Retinal pigment epithelial cell (primary cell): Measurements from ENCODE around the gene ZNF48.

ENCODE experiments used
- DNase-seq: peaks from one replicate; pipeline ENCODE4 v3.0.0-alpha.2; 2010; ENCODE audit warnings: low read depth
- H3K4me3 ChIP-seq: 2 replicates; pipeline ENCODE4 v1.5.1; 2011; ENCODE audit warnings: mild to moderate bottlenecking, low read length, control low read depth, moderate library complexity
- TF ChIP-seq, protein P1 (sequence below): conservative IDR thresholded peaks from 2 replicates; pipeline ENCODE4 v1.5.1; 2011; ENCODE audit warnings: low read depth, low read length, control low read depth, inconsistent platforms

ZNF48 gene

DNA sequence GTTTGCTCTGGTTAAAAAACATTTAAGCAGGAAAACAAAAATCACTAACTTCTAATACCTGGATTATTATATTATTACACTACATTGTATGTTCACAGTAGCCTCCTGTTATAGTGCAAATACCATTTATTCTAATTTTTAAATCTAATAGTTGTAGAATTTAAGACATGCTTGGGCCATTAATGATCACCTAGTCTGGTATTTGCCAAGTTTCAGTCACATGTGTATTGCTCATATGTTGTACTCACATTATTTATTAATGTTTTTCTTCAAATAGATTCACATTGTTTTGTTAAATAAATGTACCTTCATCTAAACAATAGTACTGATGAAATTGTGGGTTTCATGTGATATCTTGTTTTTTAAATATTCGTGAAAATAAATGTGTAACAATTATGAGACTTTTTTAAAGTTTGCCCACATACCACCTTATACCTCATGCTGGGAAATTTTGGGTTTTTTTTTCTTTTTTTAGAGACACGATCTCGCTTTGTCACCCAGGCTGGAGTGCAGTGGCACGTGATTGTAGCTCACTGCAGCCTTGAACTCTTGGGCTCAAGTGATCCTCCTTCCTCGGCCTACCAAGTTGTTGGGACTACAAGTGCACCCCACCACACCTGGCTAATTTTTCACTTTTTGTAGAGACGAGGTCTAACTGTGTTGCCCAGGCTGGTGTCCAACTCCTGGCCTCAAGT lies 18.0 kb downstream of the ZNF48 start:
- DNase-seq: no peak
- H3K4me3 ChIP-seq: no peak overlapping the region
- TF ChIP-seq, protein P1, sequence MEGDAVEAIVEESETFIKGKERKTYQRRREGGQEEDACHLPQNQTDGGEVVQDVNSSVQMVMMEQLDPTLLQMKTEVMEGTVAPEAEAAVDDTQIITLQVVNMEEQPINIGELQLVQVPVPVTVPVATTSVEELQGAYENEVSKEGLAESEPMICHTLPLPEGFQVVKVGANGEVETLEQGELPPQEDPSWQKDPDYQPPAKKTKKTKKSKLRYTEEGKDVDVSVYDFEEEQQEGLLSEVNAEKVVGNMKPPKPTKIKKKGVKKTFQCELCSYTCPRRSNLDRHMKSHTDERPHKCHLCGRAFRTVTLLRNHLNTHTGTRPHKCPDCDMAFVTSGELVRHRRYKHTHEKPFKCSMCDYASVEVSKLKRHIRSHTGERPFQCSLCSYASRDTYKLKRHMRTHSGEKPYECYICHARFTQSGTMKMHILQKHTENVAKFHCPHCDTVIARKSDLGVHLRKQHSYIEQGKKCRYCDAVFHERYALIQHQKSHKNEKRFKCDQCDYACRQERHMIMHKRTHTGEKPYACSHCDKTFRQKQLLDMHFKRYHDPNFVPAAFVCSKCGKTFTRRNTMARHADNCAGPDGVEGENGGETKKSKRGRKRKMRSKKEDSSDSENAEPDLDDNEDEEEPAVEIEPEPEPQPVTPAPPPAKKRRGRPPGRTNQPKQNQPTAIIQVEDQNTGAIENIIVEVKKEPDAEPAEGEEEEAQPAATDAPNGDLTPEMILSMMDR: no peak

DNA sequence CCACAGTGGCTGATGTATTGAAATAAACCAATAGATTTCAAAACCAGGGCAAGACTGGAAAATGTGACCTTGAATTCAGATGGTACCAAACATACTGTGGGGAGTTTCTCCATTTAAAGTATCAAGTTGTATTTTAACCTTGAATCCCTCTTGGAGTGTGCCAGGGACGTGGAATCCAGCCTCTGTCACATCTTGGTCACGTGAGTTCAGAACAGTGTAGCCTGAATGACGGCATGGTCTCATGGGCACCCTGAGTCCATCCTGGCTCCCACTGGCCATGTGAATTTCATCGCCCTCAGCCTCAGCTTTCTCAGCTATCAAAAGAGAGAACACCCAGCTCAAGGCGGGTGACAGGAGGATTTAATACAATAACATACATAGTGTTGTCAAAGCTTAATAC lies 18.9 kb downstream of the ZNF48 start:
- DNase-seq: no peak
- no peak overlapping the region for H3K4me3 ChIP-seq
- TF ChIP-seq, protein P1: no peak

DNA sequence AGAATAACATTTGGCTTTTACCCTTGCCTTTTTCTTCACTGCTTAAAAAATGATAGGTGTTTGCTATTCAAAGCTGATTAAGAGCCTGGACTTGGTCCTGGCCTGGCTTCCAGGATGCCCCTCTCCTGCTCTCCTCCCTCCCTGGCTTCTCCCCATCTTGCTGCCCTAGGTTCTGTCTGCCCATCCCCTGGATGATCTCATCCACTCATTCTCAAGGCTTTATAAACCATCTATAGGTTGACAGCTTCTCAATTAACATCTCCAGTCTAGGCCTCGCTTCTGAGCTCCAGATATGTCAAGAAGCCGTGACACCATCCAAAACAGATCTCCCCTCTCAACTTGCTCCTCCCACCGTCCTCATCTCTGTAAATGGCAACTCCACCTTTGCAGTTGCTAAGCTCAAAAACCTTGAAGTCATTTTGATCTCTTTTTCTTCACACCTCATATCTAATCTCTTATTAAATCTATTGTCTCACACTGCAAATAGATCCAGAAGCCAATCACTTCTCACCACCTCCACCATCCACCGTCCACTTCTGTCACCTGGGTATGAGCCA lies 20.9 kb downstream of the ZNF48 start:
- DNase-seq: no peak
- TF ChIP-seq, protein P1: no peak
- no peak overlapping the region for H3K4me3 ChIP-seq

DNA sequence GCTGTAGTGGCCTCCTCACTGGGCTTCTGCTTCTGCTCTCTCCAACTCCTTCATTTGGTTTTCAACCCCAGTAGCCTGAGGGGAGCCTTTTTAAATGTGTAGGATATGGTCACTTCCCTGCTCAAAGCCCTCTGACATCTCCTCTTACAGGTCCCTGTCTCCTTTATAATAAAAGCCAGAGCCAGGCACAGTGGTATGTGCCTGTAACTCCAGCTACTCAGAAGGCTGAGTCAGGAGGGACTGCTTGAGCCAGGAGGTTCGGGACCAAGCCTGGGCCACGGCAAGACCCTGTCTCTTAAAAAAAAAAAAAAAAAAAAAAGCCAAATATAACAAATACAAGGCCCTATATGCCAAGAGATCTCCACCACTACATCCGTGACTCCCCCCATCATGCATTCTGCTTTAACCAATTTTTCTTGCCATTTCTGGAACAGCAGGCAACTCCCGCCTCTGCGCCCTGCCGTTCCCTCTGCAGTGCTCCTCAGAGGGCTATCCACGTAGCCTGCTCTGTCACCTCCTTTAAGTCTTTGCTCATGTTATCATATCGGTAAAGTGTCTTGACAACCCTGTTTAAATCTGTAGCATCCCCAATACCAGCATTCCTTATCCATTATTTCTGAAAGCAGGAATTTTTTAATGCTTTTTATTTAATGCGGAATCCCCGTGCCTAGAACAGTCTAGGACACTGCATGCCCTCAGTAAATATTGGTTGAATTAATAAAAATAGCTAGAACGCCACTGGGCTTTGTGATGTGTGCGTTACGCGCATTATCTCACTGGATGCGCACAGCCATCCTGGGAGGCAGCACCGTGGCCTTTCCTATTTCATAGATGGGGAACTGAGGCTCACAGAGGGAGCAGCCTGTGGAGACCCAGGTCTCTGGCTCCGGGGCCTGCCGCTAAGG lies 21.7 kb downstream of the ZNF48 start:
- no peak for DNase-seq
- H3K4me3 ChIP-seq: peak overlapping the region; percentile 43
- TF ChIP-seq, protein P1: no peak

DNA sequence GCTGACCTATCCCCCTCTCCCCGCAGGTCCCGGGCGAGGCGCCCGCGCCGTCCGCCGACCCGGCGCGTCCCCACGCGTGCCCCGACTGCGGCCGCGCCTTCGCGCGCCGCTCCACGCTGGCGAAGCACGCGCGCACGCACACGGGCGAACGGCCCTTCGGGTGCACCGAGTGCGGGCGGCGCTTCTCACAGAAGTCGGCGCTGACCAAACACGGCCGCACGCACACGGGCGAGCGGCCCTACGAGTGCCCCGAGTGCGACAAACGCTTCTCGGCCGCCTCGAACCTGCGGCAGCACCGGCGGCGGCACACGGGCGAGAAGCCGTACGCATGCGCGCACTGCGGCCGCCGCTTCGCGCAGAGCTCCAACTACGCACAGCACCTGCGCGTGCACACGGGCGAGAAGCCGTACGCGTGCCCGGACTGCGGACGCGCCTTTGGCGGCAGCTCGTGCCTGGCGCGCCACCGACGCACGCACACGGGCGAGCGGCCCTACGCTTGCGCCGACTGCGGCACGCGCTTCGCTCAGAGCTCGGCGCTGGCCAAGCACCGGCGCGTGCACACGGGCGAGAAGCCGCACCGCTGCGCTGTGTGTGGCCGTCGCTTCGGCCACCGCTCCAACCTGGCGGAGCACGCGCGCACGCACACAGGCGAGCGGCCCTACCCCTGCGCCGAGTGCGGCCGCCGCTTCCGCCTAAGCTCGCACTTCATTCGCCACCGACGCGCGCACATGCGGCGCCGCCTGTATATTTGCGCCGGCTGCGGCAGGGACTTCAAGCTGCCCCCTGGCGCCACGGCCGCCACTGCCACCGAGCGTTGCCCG lies 22.5 kb downstream of the ZNF48 start:
- peak; percentile 71 for DNase-seq

DNA sequence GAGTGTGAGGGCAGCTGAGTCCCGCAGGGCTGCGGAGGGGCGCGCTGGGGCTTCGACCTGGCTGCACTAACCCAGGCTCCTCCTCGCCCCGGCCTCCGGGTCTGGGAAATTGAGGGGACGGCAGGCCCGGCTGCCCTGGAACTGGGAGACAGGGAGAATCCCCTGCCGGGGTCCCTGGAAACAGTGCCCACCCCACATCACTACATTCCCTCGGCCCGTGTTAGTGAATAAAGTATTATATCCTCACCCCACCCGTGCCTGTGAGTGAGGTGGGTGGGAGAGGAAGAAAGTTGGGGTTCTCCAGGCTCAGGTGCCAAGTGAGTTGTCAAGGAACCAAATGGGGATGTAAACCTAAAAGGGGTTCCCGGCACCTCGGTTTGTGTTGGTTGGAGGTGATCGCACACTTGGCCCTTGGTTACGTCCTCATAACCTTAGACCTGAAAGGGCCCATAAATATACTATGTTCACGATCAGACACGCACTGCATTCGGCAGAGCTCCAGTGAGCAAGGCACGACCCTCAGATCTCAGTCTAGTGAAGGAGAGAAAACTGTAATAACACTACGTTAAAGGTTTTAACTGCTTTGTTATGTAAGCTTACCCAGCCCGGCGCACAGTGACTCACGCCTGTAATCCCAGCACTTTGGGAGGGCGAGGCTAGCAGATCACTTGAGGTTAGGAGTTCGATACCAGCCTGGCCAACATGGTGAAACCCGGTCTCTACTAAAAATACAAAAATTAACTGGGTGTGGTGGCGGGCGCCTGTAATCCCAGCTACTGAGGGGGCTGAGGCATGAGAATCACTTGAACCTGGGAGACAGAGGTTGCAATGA lies 23.3 kb downstream of the ZNF48 start:
- no peak for DNase-seq
- H3K4me3 ChIP-seq: peak overlapping the region; percentile 43
- TF ChIP-seq, protein P1: peak; percentile 19

More for the DNA sequence above, 22.5 kb downstream of the ZNF48 start:
- TF ChIP-seq, protein P1: no peak
- peak overlapping the region; percentile 43 for H3K4me3 ChIP-seq
